Measurements from ENCODE around the gene NEK5. TPM values are rescaled to one million over a fixed set of nuclear protein-coding genes. Genes with fewer than 3 reads are reported as not detected.
"Not testable (repeated sequence)": the region's sequence is repeated elsewhere in the genome, so short reads cannot be mapped to it uniquely, and the experiment has no call there.

Gene NEK5
- total RNA-seq, 4 donors from 2014 or later = 0.12 to 0.35 (median 0.27) TPM; not detected in 1

GRCh38 chr13:52169839-52170238, 41.0 kb upstream of the NEK5 start:
- Histone ChIP-seq H3K27ac (no peak overlapping the region), H3K4me3 (no peak overlapping the region), H3K36me3 (peaks cover 0 to 92% of the 10 kb centered on the region in 2 donors), H3K27me3 (no peaks in the 10 kb centered on the region), H3K9me3 (no peaks in the 10 kb centered on the region), H3K4me1 (no peaks in the 10 kb centered on the region)
- TF ChIP-seq POLR2AphosphoS5 (IDR thresholded peaks at IDR 0.05) (no peak), CTCF (IDR thresholded peaks at IDR 0.05) (no peak), EP300 (IDR thresholded peaks at IDR 0.05) (no peak), POLR2A (IDR thresholded peaks at IDR 0.05) (no peak)
- WGBS, 2 donors (ENCODE audit: low coverage in 1 of 2) = 74 to 80% methylated on average over 5 of the region's 5 CpGs
- no peak for ATAC-seq

GRCh38 chr13:52165411-52165810, 36.5 kb upstream of the NEK5 start:
- Histone ChIP-seq H3K27ac (no peak overlapping the region), H3K9me3 (no peaks in the 10 kb centered on the region), H3K4me1 (peaks cover 0 to 4% (median 0%) of the 10 kb centered on the region in 3 donors), H3K4me3 (no peak overlapping the region), H3K36me3 (peaks cover 0 to 51% of the 10 kb centered on the region in 2 donors), H3K27me3 (no peaks in the 10 kb centered on the region)
- 34 to 42% methylated on average over 2 of the region's 2 CpGs for WGBS, 2 donors (ENCODE audit: low coverage in 1 of 2)
- no peak for TF ChIP-seq CTCF (IDR thresholded peaks at IDR 0.05)
- TF ChIP-seq POLR2AphosphoS5 (IDR thresholded peaks at IDR 0.05) = no peak
- no peak for TF ChIP-seq EP300 (IDR thresholded peaks at IDR 0.05)
- TF ChIP-seq POLR2A (IDR thresholded peaks at IDR 0.05) = no peak
- ATAC-seq = no peak

GRCh38 chr13:52164989-52165388, 36.1 kb upstream of the NEK5 start:
- H3K36me3 ChIP-seq = peaks cover 0 to 46% of the 10 kb centered on the region in 2 donors
- no peaks in the 10 kb centered on the region for H3K27me3 ChIP-seq
- no peak overlapping the region for H3K4me3 ChIP-seq

GRCh38 chr13:52163878-52164277, 35.0 kb upstream of the NEK5 start:
- Histone ChIP-seq H3K36me3 (peaks cover 0 to 35% of the 10 kb centered on the region in 2 donors), H3K4me1 (peaks cover 0 to 14% (median 0%) of the 10 kb centered on the region in 3 donors)
- H3K27ac ChIP-seq, H3K27me3 ChIP-seq, ATAC-seq, H3K4me3 ChIP-seq, H3K9me3 ChIP-seq: not testable (repeated sequence)
- WGBS, 2 donors (ENCODE audit: low coverage in 1 of 2) = 67 to 68% methylated on average over 1 to 3 of the region's 3 CpGs

More at GRCh38 chr13:52164989-52165388, 36.1 kb upstream of the NEK5 start:
- Histone ChIP-seq H3K4me1 (peaks cover 0 to 8% (median 0%) of the 10 kb centered on the region in 3 donors), H3K9me3 (no peaks in the 10 kb centered on the region), H3K27ac (no peak overlapping the region)
- no peak for ATAC-seq
- TF ChIP-seq CTCF (IDR thresholded peaks at IDR 0.05) (no peak), POLR2AphosphoS5 (IDR thresholded peaks at IDR 0.05) (no peak), EP300 (IDR thresholded peaks at IDR 0.05) (no peak), POLR2A (IDR thresholded peaks at IDR 0.05) (no peak)

- ATAC-seq = no peak
- peaks cover 0 to 27% (median 0%) of the 10 kb centered on the region in 3 donors for H3K4me1 ChIP-seq
- H3K27me3 ChIP-seq = no peaks in the 10 kb centered on the region
- H3K36me3 ChIP-seq = peaks cover 0 to 21% of the 10 kb centered on the region in 2 donors
- no peaks in the 10 kb centered on the region for H3K9me3 ChIP-seq
- no peak overlapping the region for H3K4me3 ChIP-seq
- no peak overlapping the region for H3K27ac ChIP-seq
- TF ChIP-seq CTCF (IDR thresholded peaks at IDR 0.05) (no peak), POLR2A (IDR thresholded peaks at IDR 0.05) (no peak), EP300 (IDR thresholded peaks at IDR 0.05) (no peak), POLR2AphosphoS5 (IDR thresholded peaks at IDR 0.05) (no peak)
- 48 to 56% methylated on average over 3 to 4 of the region's 5 CpGs for whole genome bisulfite sequencing, 2 donors (ENCODE audit: low coverage in 1 of 2)
These were observed 33.6 kb upstream of the NEK5 start for GRCh38 chr13:52162279-52163101.
